NOMO-1 treated with DMSO at 0.1 percent for 48 hours (cell line): Measurements from ENCODE around the gene CHCHD10.
A peak's percentile ranks its signal among the peaks of the same experiment; 100 is the strongest.

Experiments used
- DNase-seq: peaks from one replicate; lab custom pipeline; 2025; ENCODE audit not compliant: unreplicated experiment; lab: John Stamatoyannopoulos, UW

The CHCHD10 gene

GRCh38 chr22:23787910-23788309, 20.1 kb upstream of the CHCHD10 start:
- DNase-seq: no peak

GRCh38 chr22:23787600-23787896, 19.8 kb upstream of the CHCHD10 start:
- DNase-seq: no peak

GRCh38 chr22:23786752-23787599, 19.2 kb upstream of the CHCHD10 start, which contains the start of gene SMARCB1:
Gene SMARCB1, plus strand, starts transcription at chr22:23786966. Its CDS starts 204 bp downstream, at chr22:23787170.
- peak; percentile 83 for DNase-seq

- no peak for DNase-seq
Observed at GRCh38 chr22:23786261-23786710, 18.5 kb upstream of the CHCHD10 start.

GRCh38 chr22:23784215-23784732, 16.5 kb upstream of the CHCHD10 start:
- no peak for DNase-seq

- no peak for DNase-seq
Observed at GRCh38 chr22:23783265-23784150, 15.7 kb upstream of the CHCHD10 start.

- no peak for DNase-seq
Observed at GRCh38 chr22:23782703-23783102, 14.9 kb upstream of the CHCHD10 start.

GRCh38 chr22:23782252-23782651, 14.5 kb upstream of the CHCHD10 start:
- DNase-seq: no peak

GRCh38 chr22:23781511-23782183, 13.9 kb upstream of the CHCHD10 start:
- DNase-seq: no peak

- no peak for DNase-seq
Observed at GRCh38 chr22:23781065-23781464, 13.3 kb upstream of the CHCHD10 start.

GRCh38 chr22:23780146-23780748, 12.5 kb upstream of the CHCHD10 start:
- DNase-seq: no peak

- no peak for DNase-seq
Observed at GRCh38 chr22:23779731-23780130, 12.0 kb upstream of the CHCHD10 start.

GRCh38 chr22:23779083-23779482, 11.3 kb upstream of the CHCHD10 start:
- no peak for DNase-seq

GRCh38 chr22:23778577-23778900, 10.8 kb upstream of the CHCHD10 start:
- no peak for DNase-seq

- DNase-seq: no peak
Observed at GRCh38 chr22:23777776-23778576, 10.2 kb upstream of the CHCHD10 start.

- no peak for DNase-seq
Observed at GRCh38 chr22:23775779-23776375, 8.1 kb upstream of the CHCHD10 start.

- DNase-seq: no peak
Observed at GRCh38 chr22:23774922-23775436, 7.2 kb upstream of the CHCHD10 start.

- DNase-seq: no peak
Observed at GRCh38 chr22:23774114-23774921, 6.5 kb upstream of the CHCHD10 start.
